HepG2 (cell line): Measurements from ENCODE around the gene CALR. TPM values are rescaled to one million over a fixed set of nuclear protein-coding genes. Genes with fewer than 3 reads are reported as not detected.

ENCODE experiments used
- ATAC-seq: fragments of 200-7000 bp; cut with Tn5 transposase; 3 replicates; pipeline ENCODE4 v1.9.1; 2020; ENCODE audit warnings: mild to moderate bottlenecking, moderate library complexity
- BruUV-seq: library from RNA; stranded (reverse); fragments of 400-500 nt; replicated peaks from 2 replicates; lab custom pipeline; 2021; lab: Mats Ljungman, UMichigan
- CTCF ChIA-PET: fragments of 300-600 bp; formaldehyde crosslinking; extraction: SDS; loops from one replicate; lab custom pipeline; 2021; ENCODE audit warnings: low total read pairs, inconsistent platforms, low intra/inter-chr PET ratio; lab: Yijun Ruan, JAX
- POLR2A ChIA-PET: fragments of 350-600 bp; sonication (Branson Sonifier 250); formaldehyde crosslinking; loops from one replicate; lab custom pipeline; 2020; ENCODE audit warnings: antibody characterized with exemption, inconsistent platforms; lab: Yijun Ruan, JAX
- DNase-seq: peaks from one replicate; pipeline ENCODE4 v3.0.0-alpha.2; 2015; ENCODE audit warnings: low spot score
- FAIRE-seq: peaks from 3 replicates; lab custom pipeline; 2011; peaks lifted over from hg19 to GRCh38; lab: Jason Lieb, UNC
- H2AFZ ChIP-seq: one replicate; pipeline ENCODE4 v1.6.1; 2011; ENCODE audit warnings: low read length, inconsistent platforms
- H3K27ac ChIP-seq: fragments of 300-600 bp; 3 replicates; pipeline ENCODE4 v1.8.0; 2011; ENCODE audit warnings: mixed run types, mild to moderate bottlenecking, mixed read lengths, low read length, inconsistent platforms; ENCODE audit not compliant: insufficient read depth; ENCODE audit errors: extremely low read length
- H3K27me3 ChIP-seq, 2 experiments: fragments of 200-600 bp in 1 of 2; 2 replicates in 1 of 2; 3 replicates in 1 of 2; pipeline versions ENCODE4 v1.6.0 to v1.8.0; 2011; ENCODE audit warnings: low read length in 2 of 2, mild to moderate bottlenecking in 2 of 2, moderate library complexity in 2 of 2, inconsistent platforms in 1 of 2; ENCODE audit not compliant: insufficient read depth in 2 of 2, control insufficient read depth in 1 of 2
- H3K36me3 ChIP-seq, 2 experiments: fragments of 200-600 bp in 1 of 2; replicated peaks in 1 of 2; 2 replicates in 1 of 2; 3 replicates in 1 of 2; pipeline versions ENCODE4 v1.5.1 to v1.8.0; 2011; ENCODE audit warnings: low read length in 2 of 2, inconsistent platforms in 1 of 2; ENCODE audit not compliant: insufficient read depth in 2 of 2, control insufficient read depth in 1 of 2
- H3K4me1 ChIP-seq: 2 replicates; pipeline ENCODE4 v1.5.1; 2012; ENCODE audit warnings: low read length, inconsistent platforms; ENCODE audit not compliant: insufficient read depth
- H3K4me2 ChIP-seq: 2 replicates; pipeline ENCODE4 v1.6.0; 2011; ENCODE audit warnings: low read depth, low read length, inconsistent platforms
- H3K4me3 ChIP-seq, 3 experiments: fragments of 200-600 bp in 1 of 3; sonication (generic), shearing (Covaris generic) in 1 of 3; replicated peaks in 1 of 3; 2 replicates each; pipeline ENCODE4 v1.5.1; 2011 to 2016; ENCODE audit warnings: low read length in 3 of 3, inconsistent platforms in 2 of 3, low read depth in 2 of 3, mild to moderate bottlenecking in 2 of 3, control low read depth in 1 of 3, mixed read lengths in 1 of 3; ENCODE audit not compliant: insufficient read depth in 1 of 3
- H3K79me2 ChIP-seq: one replicate; pipeline ENCODE4 v1.6.1; 2011; ENCODE audit warnings: low read length, inconsistent platforms; ENCODE audit not compliant: insufficient read depth
- H3K9ac ChIP-seq: 2 replicates; pipeline ENCODE4 v1.6.0; 2011; ENCODE audit warnings: mild to moderate bottlenecking, low read depth, low read length, inconsistent platforms; ENCODE audit not compliant: insufficient read depth
- H3K9me3 ChIP-seq: 2 replicates; pipeline ENCODE4 v1.5.1; 2012; ENCODE audit warnings: mild to moderate bottlenecking, low read length
- H4K20me1 ChIP-seq: 2 replicates; pipeline ENCODE4 v1.6.0; 2011; ENCODE audit warnings: inconsistent platforms, mild to moderate bottlenecking, low read length, moderate library complexity; ENCODE audit not compliant: insufficient read depth
- CREB3 ChIP-seq: sonication (generic); formaldehyde crosslinking; IDR thresholded peaks from 2 replicates; pipeline ENCODE4 v1.5.0; 2020; ENCODE audit warnings: missing genetic modification reagents
- FOXP1 ChIP-seq, 2 experiments: fragments of 450-650 bp in 1 of 2; IDR thresholded peaks; 2 replicates each; pipeline ENCODE4 v1.6.1; 2017 to 2018; ENCODE audit warnings: antibody characterized with exemption in 1 of 2
- KDM5B ChIP-seq: sonication (generic); formaldehyde crosslinking; IDR thresholded peaks from 2 replicates; pipeline ENCODE4 v1.4.0; 2020; ENCODE audit warnings: missing genetic modification reagents, mild to moderate bottlenecking, borderline replicate concordance
- MTF2 ChIP-seq: sonication (generic); formaldehyde crosslinking; IDR thresholded peaks from 2 replicates; pipeline ENCODE4 v1.5.0; 2020; ENCODE audit warnings: missing genetic modification reagents, borderline replicate concordance
- SMAD9 ChIP-seq: sonication (generic); formaldehyde crosslinking; IDR thresholded peaks from 2 replicates; pipeline ENCODE4 v1.5.1; 2020; ENCODE audit warnings: mild to moderate bottlenecking, missing genetic modification reagents
- TOE1 ChIP-seq: sonication (generic); formaldehyde crosslinking; IDR thresholded peaks from 2 replicates; pipeline ENCODE4 v1.4.0; 2020; ENCODE audit warnings: mild to moderate bottlenecking, missing genetic modification reagents
- ZNF276 ChIP-seq: sonication (generic); formaldehyde crosslinking; IDR thresholded peaks from 2 replicates; pipeline ENCODE4 v1.4.0; 2020; ENCODE audit warnings: mild to moderate bottlenecking, low read depth, missing genetic modification reagents
- ZNF570 ChIP-seq: sonication (generic); formaldehyde crosslinking; IDR thresholded peaks from 2 replicates; pipeline ENCODE4 v1.4.0; 2020; ENCODE audit warnings: mild to moderate bottlenecking, missing genetic modification reagents, borderline replicate concordance
- WGBS: methylation state at CpG from one replicate; pipeline ENCODE4 v1.1.6; 2017; ENCODE audit warnings: low lambda C conversion rate; 5-methylcytosine and 5-hydroxymethylcytosine counted together
- in situ Hi-C: cut with HindIII; loops from 2 replicates; pipeline ENCODE4 v1.10.0; 2017; ENCODE audit warnings: low pct_unique_long_range_greater_than_20kb; ENCODE audit not compliant: extremely low pct_ligation_motif_present
- intact Hi-C: fragments of 100-400 bp; cut with micrococcal nuclease; formaldehyde crosslinking; loops from one replicate; pipeline ENCODE4 v1.10.0; 2022; ENCODE audit not compliant: unreplicated experiment
- polyA plus RNA-seq, 8 experiments: library from polyadenylated mRNA; depleted of rRNA in 3 of 8; stranded (reverse) in 7 of 8; unstranded in 1 of 8; fragments of >200 nt; fragmentation: Illumina TruSeq in 4 of 8; extraction: Trizol in 4 of 8; gene quantifications; 2 replicates each; pipeline versions ENCODE4 v1.2.1 to v1.2.3, GENCODE V29; 2011 to 2016; ENCODE audit warnings: low read depth in 4 of 8, missing spikeins in 1 of 8, mixed read lengths in 1 of 8; ENCODE audit not compliant: insufficient read depth in 1 of 8
- total RNA-seq, 5 experiments: library from RNA; depleted of rRNA; stranded (reverse); fragments of >200 nt; fragmentation: Illumina TruSeq; extraction: Trizol; gene quantifications; 2 replicates each; pipeline ENCODE4 v1.2.3, GENCODE V29; 2016; ENCODE audit warnings: low read depth in 1 of 5

The CALR gene
- total and polyA plus RNA-seq, 2 of the 13 experiments (the other 11 are each of a cell fraction or from before 2014, with no cell fraction given), result 898 to 934 TPM

- Histone ChIP-seq H3K4me2 (peak overlapping the region; percentile 67), H2AFZ (no peak overlapping the region), H3K36me3 (no peaks in the 10 kb centered on the region), H3K79me2 (no peaks in the 10 kb centered on the region), H3K27ac (no peak overlapping the region), H3K9ac (no peak overlapping the region), H3K4me1 (peaks cover 55% of the 10 kb centered on the region), H3K4me3 (no peak overlapping the region), H3K9me3 (no peaks in the 10 kb centered on the region), H3K27me3 (peaks cover 0 to 5% of the 10 kb centered on the region in 2 experiments; a peak in 1 of 5 replicates), H4K20me1 (no peaks in the 10 kb centered on the region)
- intact Hi-C loops (no loop called here), in situ Hi-C loops (no loop called here)
- 77% methylated on average over 6 of the region's 6 CpGs for WGBS
- BruUV-seq, result no TSS peak
- TF ChIP-seq ZNF570 (CRISPR knock-in tag) (no peak), KDM5B (CRISPR knock-in tag) (no peak), ZNF276 (CRISPR knock-in tag) (no peak), MTF2 (CRISPR knock-in tag) (no peak), CREB3 (CRISPR knock-in tag) (no peak), TOE1 (CRISPR knock-in tag) (no peak), FOXP1 (IDR thresholded peaks at IDR 0.05) (no peak), FOXP1 (CRISPR knock-in tag; IDR thresholded peaks at IDR 0.05) (no peak), SMAD9 (CRISPR knock-in tag) (no peak)
- CTCF ChIA-PET, result interaction anchor here (2.4 to 3.8 kb wide), 2 partner anchors 79 to 111 kb away, joined by 11 to 29 read pairs; no protein-coding TSS in a partner anchor
- no peak for ATAC-seq
- DNase-seq, result no peak
- no peak for FAIRE-seq
- POLR2A ChIA-PET, result interaction anchor here (2.2 kb wide), 1 partner anchor 78 kb away, joined by 7 read pairs; no protein-coding TSS in a partner anchor
Measured at GRCh38 chr19:12982648-12983047, 44.2 kb downstream of the CALR start.
